Measurements from ENCODE around the gene FOXO1. TPM values are rescaled to one million over a fixed set of nuclear protein-coding genes. Genes with fewer than 3 reads are reported as not detected.

The FOXO1 gene
- total RNA-seq, 1 experiment from 2014 or later, result 12.2 TPM

- Histone ChIP-seq H3K4me3 (replicated peaks in 1 of 2; ENCODE audit: low read depth in 1 of 2, low read length in 2 of 2) (no peak overlapping the region), H3K27ac (ENCODE audit: low read depth, low read length) (no peak overlapping the region), H3K9me2 (ENCODE audit: insufficient read depth) (no peaks in the 10 kb centered on the region), H3K4me2 (ENCODE audit: low read length) (no peak overlapping the region), H2AFZ (ENCODE audit: low read depth, low read length, poor library complexity, severe bottlenecking) (no peak overlapping the region), H3K27me3 (ENCODE audit: insufficient read depth, low read length) (no peaks in the 10 kb centered on the region), H3K9me3 (ENCODE audit: control insufficient read depth in 1 of 2, insufficient read depth in 1 of 2, low read depth in 1 of 2, low read length in 2 of 2) (no peaks in the 10 kb centered on the region), H3K4me1 (ENCODE audit: control insufficient read depth in 1 of 2, insufficient read depth in 2 of 2, low read length in 2 of 2) (no peaks in the 10 kb centered on the region), H4K20me1 (ENCODE audit: insufficient read depth) (no peaks in the 10 kb centered on the region), H3K9ac (ENCODE audit: low read length) (no peak overlapping the region), H3K79me2 (ENCODE audit: insufficient read depth, low read length) (peaks cover 15% of the 10 kb centered on the region; the same call in 1 of the 2 replicates), H3K36me3 (ENCODE audit: control insufficient read depth in 1 of 2, insufficient read depth in 2 of 2, low read length in 2 of 2) (no peaks in the 10 kb centered on the region)
- TF ChIP-seq EGR1 (IDR thresholded peaks at IDR 0.05; ENCODE audit: low read depth) (no peak), ATF3 (IDR thresholded peaks at IDR 0.05) (no peak), EZH2phosphoT487 (IDR thresholded peaks at IDR 0.05; ENCODE audit: borderline replicate concordance) (no peak), TCF7L2 (IDR thresholded peaks at IDR 0.05; ENCODE audit: borderline replicate concordance, extremely low read depth, insufficient read depth, insufficient read length) (no peak), SP1 (IDR thresholded peaks at IDR 0.05; ENCODE audit: low read depth) (no peak), POLR2A (IDR thresholded peaks at IDR 0.05; ENCODE audit: borderline replicate concordance, extremely low read depth, insufficient read depth, insufficient read length) (no peak), FOSL1 (IDR thresholded peaks at IDR 0.05; ENCODE audit: low read depth) (no peak), EZH2 (IDR thresholded peaks at IDR 0.05) (no peak), CEBPB (IDR thresholded peaks at IDR 0.05; ENCODE audit: low read depth) (no peak)
- ATAC-seq (no peak), DNase-seq (ENCODE audit: low read depth, low spot score) (no peak)
- BruUV-seq (replicated peaks), result no TSS peak
- ChIA-PET CTCF (no interaction called here), POLR2A (no interaction called here), RAD21 (ENCODE audit: low non-redundant PET in 1 of 2, low total read pairs in 2 of 2, uncharacterized antibody in 2 of 2, unreplicated experiment in 2 of 2) (no interaction called here)
- intact Hi-C loops (cut with micrococcal nuclease), result no loop called here
These were observed 53.1 kb downstream of the FOXO1 start for GRCh38 chr13:40613192-40613818.

- H3K27ac ChIP-seq (ENCODE audit: low read depth, low read length), result no peak overlapping the region
- ATAC-seq (no peak), DNase-seq (ENCODE audit: low read depth, low spot score) (no peak)
- H4K20me1 ChIP-seq (ENCODE audit: insufficient read depth), result no peaks in the 10 kb centered on the region
- ChIA-PET CTCF (no interaction called here), RAD21 (ENCODE audit: low non-redundant PET in 1 of 2, low total read pairs in 2 of 2, uncharacterized antibody in 2 of 2, unreplicated experiment in 2 of 2) (no interaction called here), POLR2A (no interaction called here)
- no peaks in the 10 kb centered on the region for H3K36me3 ChIP-seq (ENCODE audit: control insufficient read depth in 1 of 2, insufficient read depth in 2 of 2, low read length in 2 of 2)
- H2AFZ ChIP-seq (ENCODE audit: low read depth, low read length, poor library complexity, severe bottlenecking), result no peak overlapping the region
- no peaks in the 10 kb centered on the region for H3K9me3 ChIP-seq (ENCODE audit: control insufficient read depth in 1 of 2, insufficient read depth in 1 of 2, low read depth in 1 of 2, low read length in 2 of 2)
- no TSS peak for BruUV-seq (replicated peaks)
- no peak overlapping the region for H3K9ac ChIP-seq (ENCODE audit: low read length)
- H3K9me2 ChIP-seq (ENCODE audit: insufficient read depth), result no peaks in the 10 kb centered on the region
- no peaks in the 10 kb centered on the region for H3K4me1 ChIP-seq (ENCODE audit: control insufficient read depth in 1 of 2, insufficient read depth in 2 of 2, low read length in 2 of 2)
- no peak overlapping the region for H3K4me2 ChIP-seq (ENCODE audit: low read length)
- H3K4me3 ChIP-seq (replicated peaks in 1 of 2; ENCODE audit: low read depth in 1 of 2, low read length in 2 of 2), result no peak overlapping the region
- H3K79me2 ChIP-seq (ENCODE audit: insufficient read depth, low read length), result peaks cover 10% of the 10 kb centered on the region; the same call in 1 of the 2 replicates
- no peaks in the 10 kb centered on the region for H3K27me3 ChIP-seq (ENCODE audit: insufficient read depth, low read length)
- intact Hi-C loops (cut with micrococcal nuclease), result no loop called here
- TF ChIP-seq POLR2A (IDR thresholded peaks at IDR 0.05; ENCODE audit: borderline replicate concordance, extremely low read depth, insufficient read depth, insufficient read length) (no peak), CTCF (IDR thresholded peaks at IDR 0.05 in 2 of 3, conservative IDR thresholded peaks at IDR 0.05 in 1 of 3; ENCODE audit: borderline replicate concordance in 1 of 3, insufficient read depth in 1 of 3, low read depth in 2 of 3, low read length in 2 of 3) (no peak), ZFX (IDR thresholded peaks at IDR 0.05) (no peak), EZH2phosphoT487 (IDR thresholded peaks at IDR 0.05; ENCODE audit: borderline replicate concordance) (no peak), ZNF274 (IDR thresholded peaks at IDR 0.05; ENCODE audit: low read depth, low read length) (no peak), REST (IDR thresholded peaks at IDR 0.05; ENCODE audit: low read depth) (no peak), FOSL1 (IDR thresholded peaks at IDR 0.05; ENCODE audit: low read depth) (no peak), SIN3A (IDR thresholded peaks at IDR 0.05; ENCODE audit: low read depth) (no peak), ELF1 (IDR thresholded peaks at IDR 0.05; ENCODE audit: borderline replicate concordance, low read depth) (no peak), EZH2 (IDR thresholded peaks at IDR 0.05) (no peak), CBX3 (IDR thresholded peaks at IDR 0.05; ENCODE audit: low read depth) (no peak)
These were observed 54.4 kb downstream of the FOXO1 start for GRCh38 chr13:40612041-40612440.

All from HCT116 (cell line).